Hematopoietic multipotent progenitor cell treated with erythropoietin and hydrocortisone succinate and interleukin-3 and kit ligand, for 15 days (in vitro differentiated cells): ENCODE data around the gene MYOD1.
A peak's percentile ranks its signal among the peaks of the same experiment; 100 is the strongest.

Experiments
- DNase-seq: peaks from one replicate; pipeline ENCODE4 v3.0.0-alpha.2; 2015; ENCODE audit warnings: low spot score

The MYOD1 gene

DNA sequence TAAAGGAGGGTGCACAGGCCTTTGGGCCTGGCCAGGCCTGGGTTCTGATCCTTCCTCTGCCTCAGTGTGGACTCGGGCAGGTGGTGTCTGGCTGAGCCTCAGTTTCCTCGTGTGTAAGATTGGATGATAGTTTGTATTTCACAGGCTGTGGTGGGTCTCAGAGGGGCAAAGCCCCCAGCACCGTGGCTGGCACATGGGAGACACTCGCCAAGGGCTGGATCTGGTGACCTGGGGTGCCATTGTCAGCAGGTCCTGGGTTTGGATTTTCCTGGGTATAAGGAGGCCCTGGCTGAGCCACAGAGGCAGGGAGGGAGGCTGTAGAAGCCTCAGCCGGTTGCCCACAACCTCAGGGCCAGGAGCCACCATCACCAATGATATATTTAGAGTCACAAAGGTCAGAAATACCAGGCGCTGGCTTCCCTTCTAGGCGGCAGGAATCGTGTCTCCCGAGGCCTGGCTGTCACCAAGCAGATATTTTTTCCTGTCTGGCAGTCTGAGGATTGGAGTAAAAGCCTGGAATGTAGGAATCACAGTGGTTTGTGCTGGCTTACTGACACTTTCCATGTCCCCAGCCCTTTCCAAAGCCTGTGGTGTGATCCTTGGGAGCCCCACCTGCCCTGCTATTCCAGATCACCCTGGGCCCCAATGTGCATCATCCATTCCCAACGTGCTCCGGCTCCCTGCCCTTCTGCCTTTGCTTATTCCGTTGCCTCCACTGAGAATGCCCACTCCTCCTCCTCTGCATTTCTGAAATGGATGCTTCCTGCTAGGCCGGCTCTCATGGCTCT, 30.8 kb downstream of the MYOD1 start:
- no peak for DNase-seq

DNA sequence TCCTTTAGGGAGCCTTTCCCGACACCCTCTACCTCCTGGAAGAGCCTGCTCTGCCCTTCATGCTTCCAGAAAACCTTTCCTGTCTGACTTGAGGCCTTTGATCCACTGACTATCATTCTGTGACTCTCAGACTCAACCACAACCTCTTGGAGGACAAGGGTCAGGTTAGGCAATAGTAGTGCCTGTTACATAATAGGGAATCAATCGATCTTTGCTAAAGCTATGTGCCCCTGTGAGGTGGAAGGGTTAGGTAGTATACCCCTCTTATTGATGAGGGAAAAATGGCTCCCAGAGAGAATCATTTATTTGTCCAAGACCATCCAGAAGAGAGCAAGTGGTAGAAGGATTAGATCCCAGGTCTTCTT, 31.4 kb downstream of the MYOD1 start:
- DNase-seq: no peak

DNA sequence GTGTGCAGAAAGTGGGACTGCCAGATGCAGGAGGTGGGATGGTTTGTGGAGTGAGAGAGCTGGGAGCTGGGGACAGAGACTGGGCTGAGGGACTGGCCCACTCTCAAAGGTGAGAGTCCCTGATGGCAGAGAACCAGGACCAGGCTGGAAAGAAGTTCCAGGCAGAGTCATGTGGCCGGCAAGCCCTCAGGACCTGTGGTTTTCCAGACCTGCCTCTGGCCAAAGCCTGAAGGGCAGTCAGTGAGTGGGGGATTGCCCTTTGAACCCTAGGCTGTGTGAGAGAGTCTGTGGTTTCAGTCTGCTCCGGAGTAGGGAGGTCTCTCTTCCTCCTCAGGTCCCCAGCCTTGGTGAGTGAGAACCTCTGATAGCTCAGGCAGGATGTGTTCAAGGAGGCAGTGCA, 32.2 kb downstream of the MYOD1 start:
- no peak for DNase-seq

DNA sequence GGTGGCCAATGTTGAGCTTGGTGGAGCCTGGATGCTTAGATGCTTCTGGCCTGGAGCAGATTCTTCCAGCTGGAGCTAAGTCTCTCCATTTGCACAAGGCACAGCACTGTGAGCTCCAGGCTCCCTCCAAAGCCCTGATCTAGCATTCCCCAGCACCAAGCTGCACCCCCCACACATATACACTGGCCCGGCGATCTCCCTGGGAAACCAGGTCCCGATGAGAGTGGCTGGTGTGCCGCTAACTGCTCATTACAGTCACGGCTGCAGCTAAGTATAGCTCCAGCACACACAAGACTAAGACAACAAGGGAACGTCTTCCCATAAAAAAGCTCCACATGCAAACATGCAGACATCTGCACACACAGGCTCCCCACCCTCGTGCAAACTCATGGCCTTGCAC, 32.8 kb downstream of the MYOD1 start:
- DNase-seq: no peak

DNA sequence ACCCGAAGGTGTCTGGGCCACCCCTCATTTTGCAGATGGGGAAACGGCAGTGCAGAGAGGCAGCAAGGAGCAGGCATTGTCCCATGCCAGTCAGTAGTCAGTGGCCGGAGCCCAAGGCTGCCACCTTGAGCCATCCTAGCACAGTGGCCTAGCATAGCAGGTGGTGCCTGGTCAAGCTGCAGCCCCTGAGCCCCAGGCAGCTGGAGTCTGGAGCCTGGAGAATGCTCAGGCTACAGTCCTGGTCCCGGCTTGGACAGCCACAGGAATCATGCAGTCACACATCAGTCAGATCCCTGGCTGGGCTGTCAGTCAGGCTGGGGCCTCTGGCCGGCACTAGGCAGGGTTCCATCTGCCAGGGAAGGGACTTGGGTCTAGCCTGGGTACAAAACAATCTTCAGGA, 33.8 kb downstream of the MYOD1 start:
- DNase-seq: no peak

DNA sequence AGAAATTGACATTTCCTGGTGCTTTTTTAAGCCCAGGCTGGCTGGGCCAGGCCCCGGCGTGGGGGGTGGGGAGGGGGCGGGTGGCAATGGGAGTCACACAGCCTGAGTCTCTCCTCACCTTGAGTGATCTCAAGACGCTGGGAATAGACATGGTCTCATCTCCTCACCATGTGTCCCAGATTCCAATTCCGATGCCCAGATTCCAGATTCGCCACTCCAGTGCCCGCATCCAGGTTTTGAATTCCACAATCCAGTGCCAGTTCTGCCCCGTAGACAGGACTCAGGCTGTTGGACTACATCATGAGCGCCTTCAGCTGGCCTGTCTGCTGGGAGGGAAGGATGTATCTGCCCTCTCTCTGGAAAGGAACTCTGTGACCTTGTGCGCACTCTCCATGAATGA, 34.3 kb downstream of the MYOD1 start:
- DNase-seq: no peak

DNA sequence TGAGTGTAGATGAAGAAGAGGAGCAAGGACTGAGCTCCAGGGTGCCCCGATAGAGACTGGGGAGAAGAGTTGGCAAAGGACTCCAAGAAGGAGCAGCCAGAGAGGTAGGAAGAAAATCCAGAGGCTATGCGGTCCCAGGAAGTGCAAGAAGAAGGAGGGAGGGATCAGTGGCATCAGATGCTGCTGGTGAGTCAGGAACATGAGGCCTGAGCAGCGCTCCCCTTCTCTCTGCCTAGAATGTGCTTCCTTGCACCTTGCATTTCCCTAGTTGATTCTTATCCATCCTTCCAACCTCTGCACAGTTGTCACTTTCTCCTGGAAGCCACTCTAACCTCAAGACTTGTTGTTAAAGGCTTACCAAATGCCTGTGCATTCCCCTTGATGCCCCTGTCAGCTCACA, 36.5 kb downstream of the MYOD1 start:
- no peak for DNase-seq

DNA sequence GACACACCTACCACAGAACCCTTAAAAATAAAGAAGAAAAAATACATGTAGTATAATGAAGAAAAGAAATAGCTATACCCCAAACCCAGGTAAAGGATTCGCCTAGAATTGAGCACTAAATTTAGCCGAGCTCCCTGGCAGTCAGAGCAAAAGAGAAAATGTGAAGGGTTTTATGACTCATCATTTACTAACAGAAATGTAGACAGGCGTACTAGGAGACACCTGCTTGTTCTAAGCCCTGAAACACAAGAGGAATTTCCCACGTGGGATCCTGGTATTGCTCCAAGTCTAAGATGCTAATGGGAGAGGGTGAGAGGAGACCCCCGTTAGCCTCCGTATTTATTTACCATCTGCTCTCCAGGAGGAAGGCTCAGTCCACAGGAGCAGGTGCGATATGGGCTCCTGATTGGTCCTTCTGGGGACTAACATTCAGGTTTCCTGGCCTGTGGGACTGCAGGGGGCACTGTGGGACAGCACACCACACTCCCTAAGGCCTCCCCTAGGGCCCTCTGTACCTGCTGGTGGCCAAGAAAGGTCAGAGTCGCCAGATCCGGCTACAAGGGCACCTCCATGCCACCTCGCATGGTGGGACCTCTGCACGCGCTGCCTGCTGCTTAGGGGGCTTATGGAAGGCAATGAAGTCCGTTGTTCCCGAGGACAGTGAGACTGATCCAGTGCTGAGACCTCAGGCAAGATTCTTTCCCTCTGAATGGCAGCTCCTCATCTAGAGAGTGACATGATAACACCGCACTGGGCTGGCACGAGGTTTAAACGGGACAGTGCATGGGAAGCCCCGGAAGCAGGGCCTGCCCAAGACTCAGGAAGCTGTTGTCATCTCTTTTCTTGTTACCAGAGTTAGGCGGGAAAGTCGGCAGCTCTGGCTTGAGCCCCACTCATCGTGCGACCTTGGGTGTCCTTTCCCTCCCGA, 41.0 kb downstream of the MYOD1 start:
- peak; percentile 2 for DNase-seq

DNA sequence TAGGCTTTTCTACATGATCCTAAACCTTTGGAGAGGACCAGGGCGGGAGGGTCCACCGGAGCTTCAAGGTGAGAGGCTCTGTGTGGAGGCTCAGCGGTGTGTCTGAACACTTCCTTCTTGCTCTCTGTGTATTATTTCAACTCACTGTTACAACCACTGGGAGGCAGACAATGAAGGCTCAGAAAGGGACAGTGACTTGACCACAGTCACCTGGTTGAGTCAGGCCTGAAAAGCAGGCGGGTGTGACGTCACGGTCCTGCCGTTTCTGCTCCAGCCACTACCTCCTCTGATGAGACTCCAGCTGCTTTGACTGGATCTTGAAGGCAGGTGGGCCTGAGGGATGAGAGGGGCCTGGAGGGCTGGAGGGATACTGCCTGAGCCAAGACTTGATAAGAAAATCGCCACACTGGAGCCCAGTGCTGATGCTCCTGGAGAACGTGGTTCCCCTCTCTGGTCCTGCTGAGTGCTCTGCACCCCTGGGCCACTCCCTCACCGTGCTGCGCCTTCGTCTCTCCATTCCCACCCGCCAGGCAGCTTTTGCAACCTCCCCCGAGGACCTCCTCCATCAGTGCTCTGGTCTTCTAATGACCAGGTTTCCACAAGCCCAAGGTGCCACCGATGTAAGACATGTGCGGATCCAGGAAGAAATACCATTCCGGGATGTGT, 43.1 kb downstream of the MYOD1 start:
- no peak for DNase-seq

DNA sequence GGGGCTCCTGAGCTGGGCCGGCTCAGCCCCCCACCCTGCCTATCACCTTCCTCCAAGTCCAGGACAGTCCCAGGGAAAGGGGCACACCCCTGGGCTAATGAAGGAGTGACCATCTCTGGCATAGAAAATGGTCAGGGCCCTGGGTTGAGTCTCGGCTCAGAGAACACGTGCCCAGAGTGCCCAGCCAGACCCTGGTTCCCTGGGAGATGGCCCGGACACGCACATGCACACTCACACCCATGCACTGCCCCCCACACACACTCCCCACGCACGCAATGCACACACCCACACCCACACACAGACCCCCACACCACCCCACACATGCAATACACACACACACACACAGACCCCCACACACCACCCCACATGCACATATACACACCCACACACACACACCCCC, 43.9 kb downstream of the MYOD1 start:
- no peak for DNase-seq

DNA sequence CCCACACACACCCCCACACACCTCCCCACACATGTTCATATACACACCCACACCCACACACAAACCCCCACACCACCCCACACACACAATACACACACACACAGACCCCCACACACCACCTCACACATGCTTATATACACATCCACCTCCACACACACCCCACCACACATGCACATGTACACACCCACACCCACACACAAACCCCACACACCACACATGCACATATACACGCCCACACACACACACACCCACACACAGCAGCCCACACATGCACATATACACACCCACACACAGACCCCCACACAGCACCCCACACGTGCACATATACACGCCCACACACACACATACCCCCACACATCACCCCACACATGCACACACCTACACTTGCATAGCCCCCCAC, 44.3 kb downstream of the MYOD1 start:
- no peak for DNase-seq

DNA sequence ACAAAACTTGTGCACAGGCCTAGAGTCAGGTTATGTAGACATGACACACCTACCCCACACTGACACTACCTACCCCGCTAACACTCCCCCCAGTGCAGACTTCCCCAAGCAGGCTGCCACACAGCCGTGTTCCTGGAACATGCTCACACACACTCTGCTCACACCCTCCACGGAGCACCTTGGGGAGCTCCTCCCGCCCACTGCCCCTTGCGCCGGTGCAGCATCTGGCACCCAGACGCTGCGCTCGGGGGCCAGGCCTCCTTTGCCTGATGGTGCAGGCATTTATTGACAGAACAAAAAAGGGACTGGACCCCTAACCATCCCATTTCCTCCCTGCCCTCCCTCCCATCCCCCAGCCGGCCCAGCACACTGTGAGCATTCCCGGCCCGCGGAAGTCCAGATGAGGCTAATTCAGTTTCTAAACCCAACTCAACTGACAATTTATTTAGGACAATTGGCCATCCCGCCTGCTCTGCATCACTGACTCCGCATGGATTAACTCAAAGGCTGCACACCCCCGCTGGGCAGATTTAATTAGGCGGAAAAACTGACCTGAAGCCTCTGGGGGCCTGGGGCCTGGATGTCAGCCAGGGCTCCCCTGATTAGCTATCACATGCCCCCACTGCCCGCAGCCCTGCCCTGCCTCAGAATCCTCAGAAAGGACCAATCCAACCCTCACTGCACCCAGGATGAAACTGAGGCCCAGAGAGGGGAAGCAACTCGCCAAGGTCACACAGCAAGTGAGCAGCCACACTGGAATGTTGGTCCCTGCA, 45.3 kb downstream of the MYOD1 start:
- no peak for DNase-seq

DNA sequence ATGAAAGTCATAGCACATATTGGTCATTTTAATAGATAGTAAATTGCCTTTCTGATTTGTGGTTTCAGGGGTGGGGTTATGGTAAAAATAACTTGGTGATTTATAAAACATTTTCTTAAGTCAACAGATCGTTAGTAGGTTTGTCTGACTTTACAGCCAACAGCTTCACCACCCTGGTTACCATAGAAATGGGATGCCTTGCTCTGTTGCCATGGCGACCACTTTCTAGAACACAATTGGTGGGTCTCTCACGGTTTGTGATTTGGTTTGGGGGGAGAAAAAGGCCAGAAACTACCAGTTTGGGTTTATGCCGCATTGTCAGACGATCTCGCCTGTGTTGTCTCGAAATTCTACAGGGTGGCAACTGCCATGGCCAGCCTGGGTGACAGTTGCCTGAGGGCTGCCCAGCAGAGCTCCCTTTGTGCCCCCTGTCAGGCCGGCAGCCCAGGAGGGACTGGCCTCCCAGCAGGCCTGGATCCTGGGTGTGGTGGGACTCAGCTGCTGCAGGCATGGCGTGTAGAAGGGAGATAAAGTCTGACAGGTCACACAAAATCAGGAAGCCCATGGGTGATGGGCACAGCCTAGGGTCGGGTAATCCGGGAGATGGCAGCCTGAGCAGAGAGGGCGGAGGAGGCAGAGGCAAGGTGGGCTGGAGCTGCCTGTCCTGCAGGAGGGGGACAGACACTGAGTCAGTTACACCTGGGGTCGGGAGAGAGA, 46.1 kb downstream of the MYOD1 start:
- DNase-seq: no peak

DNA sequence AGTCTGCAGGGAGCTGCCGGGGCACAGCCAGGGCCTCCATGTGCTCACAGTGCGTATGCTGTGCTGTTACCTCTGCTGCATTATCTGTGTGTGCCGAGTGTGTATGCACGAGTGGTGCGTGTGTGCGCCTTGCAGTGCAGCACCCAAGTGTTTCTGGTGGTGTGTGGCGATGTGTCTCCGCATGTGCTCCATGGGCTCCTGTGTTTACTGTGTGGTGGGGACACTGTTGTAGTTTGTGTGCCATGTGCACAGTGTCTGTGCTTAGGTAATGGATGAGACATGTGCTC, 46.6 kb downstream of the MYOD1 start:
- no peak for DNase-seq

DNA sequence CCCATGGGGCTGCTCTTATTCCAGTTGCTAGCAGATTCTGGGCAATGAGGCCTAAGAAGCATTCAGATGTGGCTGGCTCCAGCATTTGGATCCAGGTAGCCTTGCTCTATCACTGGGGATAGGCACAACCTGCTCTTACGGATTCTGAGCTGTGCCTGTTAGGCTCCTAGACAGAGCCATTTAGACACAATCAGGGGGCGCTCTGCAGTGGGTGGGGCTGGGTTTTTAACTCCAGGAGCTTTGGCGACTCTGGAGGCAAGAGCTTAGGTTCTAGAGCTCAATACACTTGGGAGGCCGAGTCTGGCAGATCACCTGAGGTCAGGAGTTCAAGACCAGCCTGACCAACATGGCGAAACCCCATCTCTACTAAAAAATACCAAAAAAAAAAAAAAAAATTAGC, 47.2 kb downstream of the MYOD1 start:
- DNase-seq: no peak

DNA sequence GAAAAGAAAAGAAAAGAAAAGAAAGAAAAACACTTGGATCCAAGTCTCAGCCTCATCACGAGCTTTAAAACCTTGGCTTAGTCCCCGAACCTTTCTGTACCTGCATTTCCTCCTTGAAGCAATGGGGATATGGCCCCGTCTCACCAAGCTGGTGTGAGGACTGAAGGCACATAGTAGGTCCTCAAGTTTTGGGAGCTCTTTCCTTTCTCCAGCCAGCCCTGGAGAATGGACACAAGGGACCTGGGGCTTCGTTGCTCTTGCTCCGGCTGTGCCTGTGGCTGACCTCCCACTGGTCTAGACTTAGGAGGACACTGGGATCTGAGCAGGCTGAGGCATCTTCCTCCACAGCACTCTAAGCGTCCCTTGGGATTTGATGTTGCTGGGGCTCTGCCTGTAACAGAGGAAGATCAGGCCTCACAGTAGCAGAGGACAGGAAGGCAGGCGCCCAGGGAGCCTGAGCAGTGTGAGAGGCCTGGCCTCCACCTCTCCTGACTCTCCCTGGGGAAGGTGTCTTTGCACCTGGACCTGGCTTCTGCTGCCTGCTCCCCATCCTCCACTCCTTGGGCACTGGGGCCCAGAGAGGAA, 48.0 kb downstream of the MYOD1 start:
- DNase-seq: no peak

DNA sequence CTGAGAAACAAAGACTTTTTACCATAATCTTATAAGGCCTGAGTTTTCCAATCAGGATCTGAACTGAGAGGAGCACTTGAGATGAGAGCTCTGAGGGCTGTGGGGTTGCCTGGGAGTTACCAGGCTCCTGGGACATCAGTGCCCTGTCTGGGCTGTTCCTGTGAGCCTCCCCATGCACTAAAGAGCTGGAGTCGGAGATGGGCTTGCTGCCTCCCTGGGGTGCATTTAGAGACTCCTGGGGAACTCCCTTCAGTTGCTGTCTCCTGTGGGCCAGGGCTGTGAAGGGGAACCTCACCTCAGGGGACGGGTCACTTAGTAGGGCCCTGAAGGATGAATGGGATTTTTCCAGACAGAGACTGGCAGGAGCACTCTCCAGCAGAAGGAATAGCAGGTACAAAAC, 48.5 kb downstream of the MYOD1 start:
- no peak for DNase-seq

DNA sequence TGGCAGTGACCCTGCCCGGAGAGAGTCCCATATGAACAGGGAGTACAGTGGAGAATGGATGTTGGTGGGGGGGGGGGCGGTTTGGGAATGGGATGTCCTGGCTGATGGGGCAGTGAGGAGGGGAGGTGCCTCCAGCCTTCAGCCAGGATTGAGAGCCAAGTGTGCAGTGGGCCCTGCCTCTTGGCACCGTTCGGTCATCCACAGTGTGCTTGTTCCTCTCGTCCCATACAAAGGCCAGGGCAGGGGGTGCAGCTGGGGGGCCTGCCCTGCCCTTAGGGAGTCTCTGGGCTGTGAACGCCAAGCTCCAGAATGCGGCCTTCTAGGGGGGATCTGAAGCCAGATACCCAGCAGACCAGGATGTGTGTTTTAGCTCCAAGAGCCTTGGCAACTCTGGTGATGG, 49.2 kb downstream of the MYOD1 start:
- DNase-seq: no peak

DNA sequence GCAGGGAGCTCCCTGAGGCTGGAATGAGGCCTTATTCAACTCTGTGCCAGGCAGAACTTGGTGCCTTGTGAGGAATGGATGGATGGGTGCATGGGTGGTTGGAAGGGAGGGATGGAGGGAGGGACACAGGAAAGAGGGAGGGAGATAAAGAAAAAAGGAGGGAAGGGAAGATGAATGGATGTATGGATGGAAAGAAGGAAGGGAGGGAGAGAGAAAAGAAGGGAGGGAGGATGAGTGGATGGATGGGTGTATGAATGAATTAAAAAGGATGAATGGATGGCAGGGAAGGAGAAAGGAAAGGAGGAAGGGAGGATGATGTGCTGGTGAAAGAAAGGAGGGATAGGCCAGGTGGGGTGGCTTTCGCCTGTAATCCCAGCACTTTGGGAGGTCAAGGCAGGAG, 49.8 kb downstream of the MYOD1 start:
- DNase-seq: no peak

DNA sequence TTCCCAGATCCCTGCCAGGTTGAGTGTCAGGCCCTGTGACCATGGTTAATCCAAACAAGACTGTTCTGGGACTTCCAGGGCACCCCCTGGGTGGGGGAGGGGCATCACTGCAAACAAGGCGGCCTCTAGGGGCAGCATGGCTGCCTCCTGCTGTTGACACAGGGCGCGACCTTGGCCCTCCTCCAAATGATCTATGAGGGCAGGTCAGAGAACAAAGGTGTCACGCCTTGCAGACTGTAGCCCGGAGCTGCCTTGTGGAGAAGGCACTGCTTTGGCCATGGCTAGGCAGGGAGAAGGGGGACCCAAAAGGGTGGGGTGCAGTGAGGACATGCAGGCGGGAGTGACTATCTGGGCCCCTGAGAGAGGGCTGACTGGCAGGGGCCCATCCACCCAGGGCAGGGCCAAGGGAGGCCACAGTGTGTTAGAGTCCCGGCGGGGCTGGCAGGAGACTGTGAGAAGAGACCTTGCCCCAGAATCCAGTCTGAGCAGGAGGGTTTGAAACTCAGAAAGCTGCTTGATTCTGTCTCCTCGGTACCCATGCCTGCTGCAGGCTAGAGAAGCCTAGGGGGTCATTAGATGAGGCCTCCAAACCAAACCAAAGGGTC, 50.8 kb downstream of the MYOD1 start:
- peak; percentile 8 for DNase-seq

DNA sequence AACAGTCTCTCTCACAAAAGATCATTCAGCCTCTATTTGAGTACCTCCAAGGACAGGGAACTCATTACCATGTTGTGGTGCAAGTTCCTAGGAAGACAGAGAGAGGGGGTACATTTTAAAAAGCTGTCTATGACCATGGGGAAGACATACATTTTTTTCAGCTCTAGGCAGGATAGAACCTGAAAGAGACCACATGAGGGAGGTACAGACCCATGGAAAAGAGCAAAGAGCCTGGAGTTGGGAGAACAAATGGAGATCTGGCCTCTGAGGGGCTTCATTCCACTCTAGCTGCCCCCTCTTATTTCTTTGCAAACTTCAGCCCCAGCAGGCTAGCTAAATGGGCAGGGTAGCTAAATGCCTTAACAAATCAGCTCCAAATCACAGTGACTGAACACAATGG, 51.5 kb downstream of the MYOD1 start:
- DNase-seq: no peak
